ENCODE results near the gene TBCE.

DNA sequence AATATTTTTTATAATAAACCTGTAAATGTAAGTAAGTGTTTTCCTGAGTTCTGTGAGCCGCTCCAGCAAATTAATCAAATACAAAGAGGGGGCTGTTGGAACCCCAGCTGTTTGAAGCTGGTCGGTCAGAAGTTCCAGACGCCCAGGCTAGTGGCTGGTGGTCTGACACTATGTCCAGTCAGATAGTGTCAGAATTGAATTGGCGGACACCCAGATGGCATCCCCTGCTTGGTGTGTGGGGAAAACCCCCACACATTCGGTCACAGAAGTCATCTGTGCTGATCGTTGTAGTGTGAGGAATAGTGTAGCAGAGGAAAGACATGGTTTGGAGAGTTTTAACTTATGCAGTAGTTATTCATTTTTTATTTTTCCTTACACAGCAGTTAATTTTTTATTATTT lies 32.4 kb downstream of the TBCE start:
- TF ChIP-seq, protein P1, sequence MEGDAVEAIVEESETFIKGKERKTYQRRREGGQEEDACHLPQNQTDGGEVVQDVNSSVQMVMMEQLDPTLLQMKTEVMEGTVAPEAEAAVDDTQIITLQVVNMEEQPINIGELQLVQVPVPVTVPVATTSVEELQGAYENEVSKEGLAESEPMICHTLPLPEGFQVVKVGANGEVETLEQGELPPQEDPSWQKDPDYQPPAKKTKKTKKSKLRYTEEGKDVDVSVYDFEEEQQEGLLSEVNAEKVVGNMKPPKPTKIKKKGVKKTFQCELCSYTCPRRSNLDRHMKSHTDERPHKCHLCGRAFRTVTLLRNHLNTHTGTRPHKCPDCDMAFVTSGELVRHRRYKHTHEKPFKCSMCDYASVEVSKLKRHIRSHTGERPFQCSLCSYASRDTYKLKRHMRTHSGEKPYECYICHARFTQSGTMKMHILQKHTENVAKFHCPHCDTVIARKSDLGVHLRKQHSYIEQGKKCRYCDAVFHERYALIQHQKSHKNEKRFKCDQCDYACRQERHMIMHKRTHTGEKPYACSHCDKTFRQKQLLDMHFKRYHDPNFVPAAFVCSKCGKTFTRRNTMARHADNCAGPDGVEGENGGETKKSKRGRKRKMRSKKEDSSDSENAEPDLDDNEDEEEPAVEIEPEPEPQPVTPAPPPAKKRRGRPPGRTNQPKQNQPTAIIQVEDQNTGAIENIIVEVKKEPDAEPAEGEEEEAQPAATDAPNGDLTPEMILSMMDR (IDR thresholded peaks at IDR 0.05): no peak
- no peak for TF ChIP-seq EZH2 (IDR thresholded peaks at IDR 0.05)

Data from neural progenitor cell (in vitro differentiated cells).